B cell (primary cell): Measurements from ENCODE around the gene PRKAA2.

Experiments
- EZH2 ChIP-seq: IDR thresholded peaks from 2 replicates; pipeline ENCODE4 v1.6.1; 2012; ENCODE audit warnings: borderline replicate concordance, low read depth, mild to moderate bottlenecking, moderate library complexity, low read length; ENCODE audit not compliant: insufficient read depth, poor library complexity, severe bottlenecking
- TF ChIP-seq, protein P1 (sequence below): fragments of 200-600 bp; IDR thresholded peaks from one replicate; pipeline ENCODE4 v1.8.0; 2022; ENCODE audit warnings: antibody characterized with exemption, mild to moderate bottlenecking

- no peak for TF ChIP-seq EZH2
- TF ChIP-seq, protein P1, sequence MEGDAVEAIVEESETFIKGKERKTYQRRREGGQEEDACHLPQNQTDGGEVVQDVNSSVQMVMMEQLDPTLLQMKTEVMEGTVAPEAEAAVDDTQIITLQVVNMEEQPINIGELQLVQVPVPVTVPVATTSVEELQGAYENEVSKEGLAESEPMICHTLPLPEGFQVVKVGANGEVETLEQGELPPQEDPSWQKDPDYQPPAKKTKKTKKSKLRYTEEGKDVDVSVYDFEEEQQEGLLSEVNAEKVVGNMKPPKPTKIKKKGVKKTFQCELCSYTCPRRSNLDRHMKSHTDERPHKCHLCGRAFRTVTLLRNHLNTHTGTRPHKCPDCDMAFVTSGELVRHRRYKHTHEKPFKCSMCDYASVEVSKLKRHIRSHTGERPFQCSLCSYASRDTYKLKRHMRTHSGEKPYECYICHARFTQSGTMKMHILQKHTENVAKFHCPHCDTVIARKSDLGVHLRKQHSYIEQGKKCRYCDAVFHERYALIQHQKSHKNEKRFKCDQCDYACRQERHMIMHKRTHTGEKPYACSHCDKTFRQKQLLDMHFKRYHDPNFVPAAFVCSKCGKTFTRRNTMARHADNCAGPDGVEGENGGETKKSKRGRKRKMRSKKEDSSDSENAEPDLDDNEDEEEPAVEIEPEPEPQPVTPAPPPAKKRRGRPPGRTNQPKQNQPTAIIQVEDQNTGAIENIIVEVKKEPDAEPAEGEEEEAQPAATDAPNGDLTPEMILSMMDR = no peak
These were observed 1.5 kb downstream of the PRKAA2 start for GRCh38 chr1:56646611-56647010.
